ENCODE data around the gene ATP6V1F.

The ATP6V1F gene

GRCh38 chr7:128861957-128862570 is 592 bp upstream of the ATP6V1F start:
- no peaks in the 10 kb centered on the region for H3K27me3 ChIP-seq (ENCODE audit: insufficient read depth, low read length)
- peak overlapping the region; percentile 50 for H2AFZ ChIP-seq (ENCODE audit: low read depth, low read length)
- peak overlapping the region; percentile 66 for H3K4me3 ChIP-seq (ENCODE audit: low read length)
- H3K9me3 ChIP-seq (ENCODE audit: low read length): no peaks in the 10 kb centered on the region
- H3K4me1 ChIP-seq (ENCODE audit: insufficient read depth, low read length): peaks cover 16% of the 10 kb centered on the region
- peaks cover 16% of the 10 kb centered on the region for H3K36me3 ChIP-seq (ENCODE audit: insufficient read depth, low read length)

GRCh38 chr7:128863433-128863989 is 855 bp downstream of the ATP6V1F start:
- H3K4me1 ChIP-seq (ENCODE audit: insufficient read depth, low read length): peaks cover 16% of the 10 kb centered on the region
- no peaks in the 10 kb centered on the region for H3K27me3 ChIP-seq (ENCODE audit: insufficient read depth, low read length)
- H3K36me3 ChIP-seq (ENCODE audit: insufficient read depth, low read length): peaks cover 16% of the 10 kb centered on the region
- no peaks in the 10 kb centered on the region for H3K9me3 ChIP-seq (ENCODE audit: low read length)
- H2AFZ ChIP-seq (ENCODE audit: low read depth, low read length): no peak overlapping the region
- H3K4me3 ChIP-seq (ENCODE audit: low read length): peak overlapping the region; percentile 66

DNA sequence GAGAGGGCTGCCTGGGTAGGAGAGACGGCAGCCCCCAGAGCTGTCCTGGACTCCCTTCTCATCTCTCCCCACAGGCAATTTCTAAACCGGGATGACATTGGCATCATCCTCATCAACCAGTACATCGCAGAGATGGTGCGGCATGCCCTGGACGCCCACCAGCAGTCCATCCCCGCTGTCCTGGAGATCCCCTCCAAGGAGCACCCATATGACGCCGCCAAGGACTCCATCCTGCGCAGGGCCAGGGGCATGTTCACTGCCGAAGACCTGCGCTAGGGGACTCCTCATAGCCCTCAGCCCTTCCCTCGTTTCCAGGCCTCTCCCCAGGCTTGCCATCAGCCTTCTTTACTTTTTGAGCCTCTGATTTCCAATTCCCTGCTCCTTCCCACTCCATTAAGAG is 2.6 kb downstream of the ATP6V1F start:
- Histone ChIP-seq H3K27me3 (ENCODE audit: insufficient read depth, low read length) (no peaks in the 10 kb centered on the region), H3K9me3 (ENCODE audit: low read length) (no peaks in the 10 kb centered on the region), H3K36me3 (ENCODE audit: insufficient read depth, low read length) (peaks cover 16% of the 10 kb centered on the region), H3K4me1 (ENCODE audit: insufficient read depth, low read length) (peaks cover 8% of the 10 kb centered on the region), H3K4me3 (ENCODE audit: low read length) (no peak overlapping the region), H2AFZ (ENCODE audit: low read depth, low read length) (no peak overlapping the region)

- Histone ChIP-seq H3K4me3 (ENCODE audit: low read length) (no peak overlapping the region), H3K9me3 (ENCODE audit: low read length) (no peaks in the 10 kb centered on the region), H3K4me1 (ENCODE audit: insufficient read depth, low read length) (peaks cover 8% of the 10 kb centered on the region), H2AFZ (ENCODE audit: low read depth, low read length) (no peak overlapping the region), H3K27me3 (ENCODE audit: insufficient read depth, low read length) (no peaks in the 10 kb centered on the region), H3K36me3 (ENCODE audit: insufficient read depth, low read length) (peaks cover 16% of the 10 kb centered on the region)
Measured at GRCh38 chr7:128865996-128866877, 3.6 kb downstream of the ATP6V1F start.

DNA sequence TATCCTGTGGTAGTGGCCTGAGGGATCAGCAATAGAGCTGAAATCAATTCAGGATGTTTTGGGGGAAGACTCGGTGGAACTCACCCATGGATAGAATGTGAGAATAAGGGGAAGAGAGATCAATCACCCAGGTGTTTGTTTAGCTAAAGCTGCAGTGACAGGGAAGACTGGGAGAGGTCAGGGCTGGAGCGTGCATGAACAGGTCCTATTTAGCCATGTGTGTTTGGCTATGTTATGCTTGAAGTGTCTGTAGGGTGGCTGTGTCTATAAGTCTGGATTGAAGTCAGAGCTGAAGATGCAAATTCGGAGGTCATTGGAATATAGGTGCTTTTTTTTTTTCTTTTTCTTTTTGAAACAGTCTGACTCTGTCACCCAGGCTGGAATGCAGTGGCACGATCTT is 4.6 kb downstream of the ATP6V1F start:
- H3K27me3 ChIP-seq (ENCODE audit: insufficient read depth, low read length): no peaks in the 10 kb centered on the region
- H3K4me1 ChIP-seq (ENCODE audit: insufficient read depth, low read length): peaks cover 8% of the 10 kb centered on the region
- no peak overlapping the region for H3K4me3 ChIP-seq (ENCODE audit: low read length)
- H3K9me3 ChIP-seq (ENCODE audit: low read length): no peaks in the 10 kb centered on the region
- H3K36me3 ChIP-seq (ENCODE audit: insufficient read depth, low read length): peaks cover 16% of the 10 kb centered on the region
- H2AFZ ChIP-seq (ENCODE audit: low read depth, low read length): no peak overlapping the region

DNA sequence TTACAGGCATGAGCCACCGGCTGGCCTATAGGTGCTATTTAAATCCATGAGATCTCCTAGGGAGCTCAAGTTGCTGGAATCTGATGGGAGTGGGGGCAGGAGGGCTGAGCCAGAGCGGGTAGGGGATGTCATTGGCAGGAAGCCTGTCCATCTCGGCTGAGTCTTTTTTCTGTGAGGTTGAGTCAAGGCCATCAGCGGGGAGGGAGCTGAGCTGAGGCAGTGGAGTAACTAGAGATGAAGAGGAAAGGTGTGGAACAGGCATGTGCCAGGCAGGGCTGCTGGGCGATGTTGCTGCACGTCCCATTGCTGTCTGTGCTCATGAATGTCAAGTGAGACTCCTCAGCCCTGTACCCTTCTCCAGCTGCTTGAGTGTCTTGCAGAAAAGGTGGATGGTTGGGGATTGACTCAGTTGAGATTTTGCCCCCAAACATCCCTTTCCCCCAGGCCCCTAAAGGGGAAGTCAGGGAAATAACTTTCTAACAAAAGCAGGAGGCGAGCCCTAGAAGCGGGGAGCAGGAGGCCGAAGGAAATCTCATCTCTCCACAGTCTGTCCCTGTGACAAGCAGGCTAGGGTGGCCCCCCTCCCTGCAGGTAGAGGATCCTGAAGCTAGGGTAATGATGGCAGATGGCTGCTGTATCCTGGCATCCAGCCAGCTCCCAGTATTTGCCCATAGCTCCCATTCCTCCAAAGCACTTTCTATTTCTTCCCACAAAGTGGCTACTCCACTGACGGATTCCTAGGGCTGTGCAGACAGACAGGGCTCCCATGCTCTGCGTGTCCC is 5.4 kb downstream of the ATP6V1F start:
- no peaks in the 10 kb centered on the region for H3K9me3 ChIP-seq (ENCODE audit: low read length)
- no peak overlapping the region for H3K4me3 ChIP-seq (ENCODE audit: low read length)
- H3K36me3 ChIP-seq (ENCODE audit: insufficient read depth, low read length): peaks cover 16% of the 10 kb centered on the region
- no peak overlapping the region for H2AFZ ChIP-seq (ENCODE audit: low read depth, low read length)
- peaks cover 8% of the 10 kb centered on the region for H3K4me1 ChIP-seq (ENCODE audit: insufficient read depth, low read length)
- no peaks in the 10 kb centered on the region for H3K27me3 ChIP-seq (ENCODE audit: insufficient read depth, low read length)

DNA sequence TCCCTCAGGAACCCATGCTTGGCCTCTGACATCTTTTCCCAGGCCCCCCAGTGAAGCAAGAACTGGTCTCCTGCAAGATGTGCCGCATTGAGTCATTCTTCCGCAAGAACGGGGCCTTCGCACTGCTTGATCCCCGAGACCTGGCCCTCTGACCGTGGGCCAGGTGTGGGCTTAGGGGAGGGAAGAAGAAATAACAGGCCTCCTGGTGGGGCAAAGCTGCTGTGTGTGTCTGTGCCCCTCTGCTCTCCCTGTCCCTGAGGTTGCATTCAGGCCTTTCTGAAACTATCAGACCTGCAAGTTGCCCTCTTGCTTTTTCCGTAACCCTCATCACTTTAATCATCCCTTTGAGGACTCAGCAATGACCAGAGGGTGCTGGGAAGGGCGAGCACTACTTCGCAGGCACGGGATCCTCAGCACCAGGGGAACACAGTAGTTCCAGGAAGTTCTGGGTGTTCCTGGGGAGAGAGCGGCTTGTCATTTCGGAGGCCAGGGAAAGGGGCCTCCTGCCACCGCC is 6.0 kb downstream of the ATP6V1F start:
- H3K4me1 ChIP-seq (ENCODE audit: insufficient read depth, low read length): peaks cover 7% of the 10 kb centered on the region
- H2AFZ ChIP-seq (ENCODE audit: low read depth, low read length): no peak overlapping the region
- H3K36me3 ChIP-seq (ENCODE audit: insufficient read depth, low read length): peaks cover 16% of the 10 kb centered on the region
- H3K27me3 ChIP-seq (ENCODE audit: insufficient read depth, low read length): no peaks in the 10 kb centered on the region
- no peaks in the 10 kb centered on the region for H3K9me3 ChIP-seq (ENCODE audit: low read length)
- H3K4me3 ChIP-seq (ENCODE audit: low read length): peak overlapping the region; percentile 38

GRCh38 chr7:128869138-128869943 is 6.7 kb downstream of the ATP6V1F start:
- peaks cover 16% of the 10 kb centered on the region for H3K36me3 ChIP-seq (ENCODE audit: insufficient read depth, low read length)
- H3K4me1 ChIP-seq (ENCODE audit: insufficient read depth, low read length): peaks cover 4% of the 10 kb centered on the region
- H3K27me3 ChIP-seq (ENCODE audit: insufficient read depth, low read length): peaks cover under 1% of the 10 kb centered on the region
- no peaks in the 10 kb centered on the region for H3K9me3 ChIP-seq (ENCODE audit: low read length)
- H2AFZ ChIP-seq (ENCODE audit: low read depth, low read length): peak overlapping the region; percentile 58
- H3K4me3 ChIP-seq (ENCODE audit: low read length): peak overlapping the region; percentile 38

DNA sequence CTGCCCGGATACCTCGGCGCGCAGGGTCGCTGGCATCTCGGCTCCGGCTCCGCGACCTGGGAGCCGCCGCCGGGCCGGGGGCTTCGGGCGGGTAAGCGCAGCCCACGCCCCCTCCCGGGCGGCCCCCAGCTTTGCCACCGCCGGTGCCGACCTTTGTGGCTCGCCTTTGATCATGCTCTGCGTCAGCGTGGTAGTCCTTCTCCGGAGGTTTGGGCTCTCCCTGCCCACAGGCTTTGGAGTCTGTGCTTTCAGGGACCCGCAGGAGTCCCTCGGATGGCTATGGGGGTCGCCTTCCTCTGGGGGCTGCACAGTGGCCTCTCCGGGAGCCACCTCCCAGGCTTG is 7.3 kb downstream of the ATP6V1F start:
- no peaks in the 10 kb centered on the region for H3K9me3 ChIP-seq (ENCODE audit: low read length)
- peaks cover 15% of the 10 kb centered on the region for H3K36me3 ChIP-seq (ENCODE audit: insufficient read depth, low read length)
- H2AFZ ChIP-seq (ENCODE audit: low read depth, low read length): peak overlapping the region; percentile 58
- peaks cover 4% of the 10 kb centered on the region for H3K4me1 ChIP-seq (ENCODE audit: insufficient read depth, low read length)
- peak overlapping the region; percentile 38 for H3K4me3 ChIP-seq (ENCODE audit: low read length)
- H3K27me3 ChIP-seq (ENCODE audit: insufficient read depth, low read length): peaks cover 5% of the 10 kb centered on the region

GRCh38 chr7:128871050-128871449 is 8.4 kb downstream of the ATP6V1F start:
- H2AFZ ChIP-seq (ENCODE audit: low read depth, low read length): no peak overlapping the region
- peaks cover 4% of the 10 kb centered on the region for H3K4me1 ChIP-seq (ENCODE audit: insufficient read depth, low read length)
- H3K4me3 ChIP-seq (ENCODE audit: low read length): no peak overlapping the region
- peaks cover 10% of the 10 kb centered on the region for H3K27me3 ChIP-seq (ENCODE audit: insufficient read depth, low read length)
- no peaks in the 10 kb centered on the region for H3K9me3 ChIP-seq (ENCODE audit: low read length)
- peaks cover 5% of the 10 kb centered on the region for H3K36me3 ChIP-seq (ENCODE audit: insufficient read depth, low read length)

- no peaks in the 10 kb centered on the region for H3K36me3 ChIP-seq (ENCODE audit: insufficient read depth, low read length)
- no peaks in the 10 kb centered on the region for H3K9me3 ChIP-seq (ENCODE audit: low read length)
- no peak overlapping the region for H3K4me3 ChIP-seq (ENCODE audit: low read length)
- peaks cover 4% of the 10 kb centered on the region for H3K4me1 ChIP-seq (ENCODE audit: insufficient read depth, low read length)
- H3K27me3 ChIP-seq (ENCODE audit: insufficient read depth, low read length): peaks cover 13% of the 10 kb centered on the region
- no peak overlapping the region for H2AFZ ChIP-seq (ENCODE audit: low read depth, low read length)
Measured at GRCh38 chr7:128872394-128872824, 9.8 kb downstream of the ATP6V1F start.

GRCh38 chr7:128873234-128873633 is 10.6 kb downstream of the ATP6V1F start:
- H3K4me1 ChIP-seq (ENCODE audit: insufficient read depth, low read length): peaks cover 4% of the 10 kb centered on the region
- no peak overlapping the region for H2AFZ ChIP-seq (ENCODE audit: low read depth, low read length)
- H3K9me3 ChIP-seq (ENCODE audit: low read length): no peaks in the 10 kb centered on the region
- peaks cover 13% of the 10 kb centered on the region for H3K27me3 ChIP-seq (ENCODE audit: insufficient read depth, low read length)
- no peaks in the 10 kb centered on the region for H3K36me3 ChIP-seq (ENCODE audit: insufficient read depth, low read length)
- no peak overlapping the region for H3K4me3 ChIP-seq (ENCODE audit: low read length)
